ENCODE data around the gene CYP46A1. TPM values are rescaled to one million over a fixed set of nuclear protein-coding genes. Genes with fewer than 3 reads are reported as not detected.

The CYP46A1 gene
- total and polyA plus RNA-seq, 2 donors (not counting 1 experiment from before 2014, with no cell fraction given): 0.27 to 0.28 TPM

DNA sequence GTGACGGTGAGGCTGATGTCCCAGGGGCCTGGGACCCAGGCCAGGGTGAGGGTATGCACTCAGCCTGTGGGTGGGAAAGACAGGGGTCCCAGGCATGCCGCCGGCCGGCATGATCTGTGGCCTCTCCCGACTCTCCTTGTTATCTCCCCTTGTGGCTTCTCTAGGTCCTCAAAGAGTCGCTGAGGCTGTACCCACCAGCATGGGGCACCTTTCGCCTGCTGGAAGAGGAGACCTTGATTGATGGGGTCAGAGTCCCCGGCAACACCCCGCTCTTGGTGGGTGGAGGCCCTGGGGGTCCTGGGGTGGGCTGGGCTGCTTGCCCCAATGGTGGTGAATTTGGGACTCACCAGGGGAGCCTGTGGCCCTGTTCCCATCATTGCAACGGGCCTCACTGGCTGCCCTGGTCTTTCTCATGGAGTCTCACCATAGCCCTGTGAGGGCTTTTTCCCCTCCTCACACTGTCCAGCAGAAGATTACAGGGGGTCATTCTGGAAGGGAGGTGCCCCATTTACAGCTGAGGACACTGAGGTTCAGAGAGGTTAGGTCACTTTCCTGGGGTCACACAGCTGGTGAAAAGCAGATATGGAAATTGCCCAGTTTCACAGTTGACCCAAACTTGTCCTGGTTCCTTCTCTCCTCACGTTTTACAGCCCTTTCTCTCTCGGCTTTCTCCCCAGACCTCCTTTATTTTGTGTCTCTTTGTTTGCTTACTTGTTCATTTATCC lies 37.9 kb downstream of the CYP46A1 start:
- Histone ChIP-seq H3K9me3 (ENCODE audit: control extremely low read depth in 1 of 3, control insufficient read depth in 2 of 3, insufficient read depth in 1 of 3, low read length in 2 of 3) (no peaks in the 10 kb centered on the region), H3K79me2 (ENCODE audit: control insufficient read depth, insufficient read depth, low read length) (no peaks in the 10 kb centered on the region), H3K27me3 (replicated peaks in 1 of 4; ENCODE audit: control extremely low read depth in 1 of 4, control insufficient read depth in 3 of 4, insufficient read depth in 4 of 4, low read length in 3 of 4) (peaks cover 0 to 12% (median 0%) of the 10 kb centered on the region in 4 experiments), H3K36me3 (replicated peaks in 1 of 2; ENCODE audit: control extremely low read depth in 1 of 2, control insufficient read depth in 1 of 2, extremely low read depth in 1 of 2, insufficient read depth in 2 of 2, low read length in 1 of 2) (no peaks in the 10 kb centered on the region), H3K4me2 (replicated peaks; ENCODE audit: low read depth, low read length, poor library complexity, severe bottlenecking) (no peak overlapping the region), H2AFZ (ENCODE audit: insufficient read depth, low read depth, low read length, poor library complexity, severe bottlenecking) (no peak overlapping the region), H3K4me3 (ENCODE audit: control extremely low read depth in 1 of 5, extremely low read depth in 1 of 5, insufficient read depth in 1 of 5, low read depth in 2 of 5, low read length in 4 of 5) (no peak overlapping the region), H3K4me1 (ENCODE audit: control insufficient read depth in 2 of 2, insufficient read depth in 2 of 2, low read length in 2 of 2) (no peaks in the 10 kb centered on the region), H4K20me1 (ENCODE audit: control insufficient read depth, insufficient read depth, low read length, poor library complexity, severe bottlenecking) (no peaks in the 10 kb centered on the region), H3K9ac (ENCODE audit: low read length) (no peak overlapping the region), H3K27ac (ENCODE audit: low read length in 2 of 2) (no peak overlapping the region)
- POLR2A ChIA-PET: no interaction called here
- 96% methylated on average over 9 of the region's 12 CpGs for WGBS (ENCODE audit: insufficient coverage)
- no peak overlapping the region for H3K4me3 Mint-ChIP-seq
- no peaks in the 10 kb centered on the region for H3K9me3 Mint-ChIP-seq (ENCODE audit: insufficient read depth)
- intact Hi-C loops (cut with micrococcal nuclease): no loop called here
- CTCF ChIA-PET: interaction anchor here (1.2 kb wide), 1 partner anchor 178 kb away, joined by 3 read pairs; no protein-coding TSS in a partner anchor
- ATAC-seq (ENCODE audit: low read depth) (no peak), DNase-seq (no peak)
- TF ChIP-seq EZH2 (IDR thresholded peaks at IDR 0.05; ENCODE audit: borderline replicate concordance, insufficient read depth, low read depth, low read length, poor library complexity, severe bottlenecking): no peak
- TF ChIP-seq, protein P1, sequence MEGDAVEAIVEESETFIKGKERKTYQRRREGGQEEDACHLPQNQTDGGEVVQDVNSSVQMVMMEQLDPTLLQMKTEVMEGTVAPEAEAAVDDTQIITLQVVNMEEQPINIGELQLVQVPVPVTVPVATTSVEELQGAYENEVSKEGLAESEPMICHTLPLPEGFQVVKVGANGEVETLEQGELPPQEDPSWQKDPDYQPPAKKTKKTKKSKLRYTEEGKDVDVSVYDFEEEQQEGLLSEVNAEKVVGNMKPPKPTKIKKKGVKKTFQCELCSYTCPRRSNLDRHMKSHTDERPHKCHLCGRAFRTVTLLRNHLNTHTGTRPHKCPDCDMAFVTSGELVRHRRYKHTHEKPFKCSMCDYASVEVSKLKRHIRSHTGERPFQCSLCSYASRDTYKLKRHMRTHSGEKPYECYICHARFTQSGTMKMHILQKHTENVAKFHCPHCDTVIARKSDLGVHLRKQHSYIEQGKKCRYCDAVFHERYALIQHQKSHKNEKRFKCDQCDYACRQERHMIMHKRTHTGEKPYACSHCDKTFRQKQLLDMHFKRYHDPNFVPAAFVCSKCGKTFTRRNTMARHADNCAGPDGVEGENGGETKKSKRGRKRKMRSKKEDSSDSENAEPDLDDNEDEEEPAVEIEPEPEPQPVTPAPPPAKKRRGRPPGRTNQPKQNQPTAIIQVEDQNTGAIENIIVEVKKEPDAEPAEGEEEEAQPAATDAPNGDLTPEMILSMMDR (IDR thresholded peaks at IDR 0.05): no peak
- H3K27ac Mint-ChIP-seq: no peak overlapping the region
- H3K4me1 Mint-ChIP-seq: no peaks in the 10 kb centered on the region
- peaks cover 11% of the 10 kb centered on the region for H3K27me3 Mint-ChIP-seq

DNA sequence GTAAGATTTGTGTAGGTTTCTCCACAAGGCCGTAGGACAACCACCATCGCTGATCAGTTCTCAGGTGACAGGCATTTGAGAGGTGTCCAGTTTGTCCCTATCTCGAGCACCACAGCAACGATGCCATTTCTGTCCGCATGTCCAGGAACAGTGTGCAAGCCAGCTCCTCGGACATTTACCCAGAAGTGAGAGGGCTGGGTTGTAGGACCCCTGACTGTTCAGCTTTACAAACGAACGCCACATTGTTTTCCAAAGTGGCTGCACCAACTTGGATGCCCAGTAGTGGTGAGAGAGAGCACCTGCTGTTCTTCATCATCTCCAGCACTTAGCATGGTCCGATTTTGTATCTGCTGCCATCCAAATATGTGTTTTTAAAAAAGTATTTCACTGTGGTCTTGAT lies 38.6 kb downstream of the CYP46A1 start:
- Histone ChIP-seq H3K27me3 (replicated peaks in 1 of 4; ENCODE audit: control extremely low read depth in 1 of 4, control insufficient read depth in 3 of 4, insufficient read depth in 4 of 4, low read length in 3 of 4) (peaks cover 0 to 16% (median 0%) of the 10 kb centered on the region in 4 experiments), H3K4me1 (ENCODE audit: control insufficient read depth in 2 of 2, insufficient read depth in 2 of 2, low read length in 2 of 2) (no peaks in the 10 kb centered on the region), H3K27ac (ENCODE audit: low read length in 2 of 2) (no peak overlapping the region), H3K79me2 (ENCODE audit: control insufficient read depth, insufficient read depth, low read length) (no peaks in the 10 kb centered on the region), H3K4me2 (replicated peaks; ENCODE audit: low read depth, low read length, poor library complexity, severe bottlenecking) (no peak overlapping the region), H4K20me1 (ENCODE audit: control insufficient read depth, insufficient read depth, low read length, poor library complexity, severe bottlenecking) (no peaks in the 10 kb centered on the region), H3K9me3 (ENCODE audit: control extremely low read depth in 1 of 3, control insufficient read depth in 2 of 3, insufficient read depth in 1 of 3, low read length in 2 of 3) (no peaks in the 10 kb centered on the region), H3K36me3 (replicated peaks in 1 of 2; ENCODE audit: control extremely low read depth in 1 of 2, control insufficient read depth in 1 of 2, extremely low read depth in 1 of 2, insufficient read depth in 2 of 2, low read length in 1 of 2) (no peaks in the 10 kb centered on the region), H2AFZ (ENCODE audit: insufficient read depth, low read depth, low read length, poor library complexity, severe bottlenecking) (no peak overlapping the region), H3K4me3 (ENCODE audit: control extremely low read depth in 1 of 5, extremely low read depth in 1 of 5, insufficient read depth in 1 of 5, low read depth in 2 of 5, low read length in 4 of 5) (no peak overlapping the region), H3K9ac (ENCODE audit: low read length) (no peak overlapping the region)
- CTCF ChIA-PET: interaction anchor here (1.2 kb wide), 1 partner anchor 177 kb away, joined by 3 read pairs; no protein-coding TSS in a partner anchor
- Mint-ChIP-seq H3K27ac (no peak overlapping the region), H3K27me3 (peaks cover 14% of the 10 kb centered on the region), H3K9me3 (ENCODE audit: insufficient read depth) (no peaks in the 10 kb centered on the region), H3K4me1 (no peaks in the 10 kb centered on the region), H3K4me3 (no peak overlapping the region)
- intact Hi-C loops (cut with micrococcal nuclease): no loop called here
- ATAC-seq (ENCODE audit: low read depth) (no peak), DNase-seq (no peak)
- POLR2A ChIA-PET: no interaction called here
- TF ChIP-seq EZH2 (IDR thresholded peaks at IDR 0.05; ENCODE audit: borderline replicate concordance, insufficient read depth, low read depth, low read length, poor library complexity, severe bottlenecking): no peak
- TF ChIP-seq, protein P1 (IDR thresholded peaks at IDR 0.05): no peak
- WGBS (ENCODE audit: insufficient coverage): 93% methylated on average over 8 of the region's 9 CpGs

All from B cell (primary cell).